Measurements from ENCODE around the gene SERGEF. TPM values are rescaled to one million over a fixed set of nuclear protein-coding genes. Genes with fewer than 3 reads are reported as not detected.
"Not testable (repeated sequence)": the region's sequence is repeated elsewhere in the genome, so short reads cannot be mapped to it uniquely, and the experiment has no call there.

The SERGEF gene
- total RNA-seq, 1 experiment from 2014 or later: 27.5 TPM

GRCh38 chr11:18012122-18012905, 533 bp downstream of the SERGEF start:
- Histone ChIP-seq H3K27me3 (no peaks in the 10 kb centered on the region), H3K9me3 (replicated peaks) (no peaks in the 10 kb centered on the region), H3K27ac (no peak overlapping the region), H3K36me3 (no peaks in the 10 kb centered on the region), H3K4me1 (0 out of 2 replicates have a peak, but pooled peaks cover 3% of the 10 kb centered on the region), H3K4me3 (peak overlapping the region; percentile 72)
- DNase-seq: peak; percentile 34 to 52

GRCh38 chr11:18011633-18012032, 1.2 kb downstream of the SERGEF start:
- 0 out of 2 replicates have a peak, but pooled peaks cover 3% of the 10 kb centered on the region for H3K4me1 ChIP-seq
- DNase-seq: no peak
- no peak overlapping the region for H3K4me3 ChIP-seq
- no peak overlapping the region for H3K27ac ChIP-seq
- H3K36me3 ChIP-seq: no peaks in the 10 kb centered on the region
- H3K9me3 ChIP-seq (replicated peaks): no peaks in the 10 kb centered on the region
- no peaks in the 10 kb centered on the region for H3K27me3 ChIP-seq

- Histone ChIP-seq H3K27ac (no peak overlapping the region), H3K27me3 (no peaks in the 10 kb centered on the region), H3K4me3 (no peak overlapping the region), H3K4me1 (0 out of 2 replicates have a peak, but pooled peaks cover 3% of the 10 kb centered on the region), H3K36me3 (no peaks in the 10 kb centered on the region; the same call in 1 of the 2 replicates), H3K9me3 (replicated peaks) (no peaks in the 10 kb centered on the region)
- no peak for DNase-seq
Observed at GRCh38 chr11:18010977-18011586, 1.8 kb downstream of the SERGEF start.

GRCh38 chr11:18010121-18010670, 2.7 kb downstream of the SERGEF start:
- no peaks in the 10 kb centered on the region for H3K27me3 ChIP-seq
- DNase-seq: peak in 1 of 2 experiments; percentile 15

GRCh38 chr11:18005376-18006129, 7.3 kb downstream of the SERGEF start:
- Histone ChIP-seq H3K27me3 (no peaks in the 10 kb centered on the region), H3K9me3 (replicated peaks) (no peaks in the 10 kb centered on the region), H3K27ac (no peak overlapping the region), H3K36me3 (peaks cover 3% of the 10 kb centered on the region; the same call in 1 of the 2 replicates), H3K4me1 (no peaks in the 10 kb centered on the region), H3K4me3 (no peak overlapping the region)
- no peak for DNase-seq

More at GRCh38 chr11:18010121-18010670, 2.7 kb downstream of the SERGEF start:
- H3K4me3 ChIP-seq: no peak overlapping the region
- no peaks in the 10 kb centered on the region; the same call in 1 of the 2 replicates for H3K36me3 ChIP-seq
- H3K9me3 ChIP-seq (replicated peaks): no peaks in the 10 kb centered on the region
- H3K4me1 ChIP-seq: 0 out of 2 replicates have a peak, but pooled peaks cover 3% of the 10 kb centered on the region
- H3K27ac ChIP-seq: no peak overlapping the region

- H3K9me3 ChIP-seq (replicated peaks): no peaks in the 10 kb centered on the region
- no peak for DNase-seq
- no peak overlapping the region for H3K4me3 ChIP-seq
- no peaks in the 10 kb centered on the region for H3K27me3 ChIP-seq
- H3K27ac ChIP-seq: no peak overlapping the region
- H3K36me3 ChIP-seq: peaks cover 12% of the 10 kb centered on the region; the same call in 1 of the 2 replicates
- no peaks in the 10 kb centered on the region for H3K4me1 ChIP-seq
Observed at GRCh38 chr11:18001191-18001590, 11.7 kb downstream of the SERGEF start.

GRCh38 chr11:18000760-18001159, 12.1 kb downstream of the SERGEF start:
- no peak overlapping the region for H3K27ac ChIP-seq
- H3K4me3 ChIP-seq: no peak overlapping the region
- H3K27me3 ChIP-seq: no peaks in the 10 kb centered on the region
- no peaks in the 10 kb centered on the region for H3K4me1 ChIP-seq
- H3K9me3 ChIP-seq (replicated peaks): no peaks in the 10 kb centered on the region
- DNase-seq: no peak
- H3K36me3 ChIP-seq: peaks cover 12% of the 10 kb centered on the region; the same call in 1 of the 2 replicates

GRCh38 chr11:18000128-18000527, 12.7 kb downstream of the SERGEF start:
- not testable (repeated sequence) for H3K27ac ChIP-seq; H3K9me3 ChIP-seq (replicated peaks); H3K27me3 ChIP-seq; DNase-seq; H3K4me3 ChIP-seq; H3K4me1 ChIP-seq
- H3K36me3 ChIP-seq: peaks cover 12% of the 10 kb centered on the region; the same call in 1 of the 2 replicates

- Histone ChIP-seq H3K36me3 (no peaks in the 10 kb centered on the region; the same call in 1 of the 2 replicates), H3K4me3 (no peak overlapping the region), H3K4me1 (no peaks in the 10 kb centered on the region), H3K27ac (no peak overlapping the region), H3K9me3 (replicated peaks) (no peaks in the 10 kb centered on the region), H3K27me3 (no peaks in the 10 kb centered on the region)
- DNase-seq: no peak
Observed at GRCh38 chr11:17992916-17993315, 19.9 kb downstream of the SERGEF start.

- H3K4me3 ChIP-seq: no peak overlapping the region
- no peaks in the 10 kb centered on the region for H3K9me3 ChIP-seq (replicated peaks)
- no peak overlapping the region for H3K27ac ChIP-seq
- DNase-seq: peak; percentile 61 to 80
- no peaks in the 10 kb centered on the region for H3K27me3 ChIP-seq
- H3K4me1 ChIP-seq: no peaks in the 10 kb centered on the region
- no peaks in the 10 kb centered on the region; the same call in 1 of the 2 replicates for H3K36me3 ChIP-seq
Observed at GRCh38 chr11:17991783-17992433, 20.9 kb downstream of the SERGEF start.

- Histone ChIP-seq H3K4me1 (no peaks in the 10 kb centered on the region), H3K27ac (no peak overlapping the region), H3K4me3 (no peak overlapping the region), H3K9me3 (replicated peaks) (no peaks in the 10 kb centered on the region), H3K27me3 (no peaks in the 10 kb centered on the region), H3K36me3 (no peaks in the 10 kb centered on the region)
- no peak for DNase-seq
Observed at GRCh38 chr11:17989306-17989705, 23.5 kb downstream of the SERGEF start.

- Histone ChIP-seq H3K27me3 (no peaks in the 10 kb centered on the region), H3K4me3 (no peak overlapping the region), H3K36me3 (no peaks in the 10 kb centered on the region), H3K27ac (no peak overlapping the region), H3K4me1 (no peaks in the 10 kb centered on the region), H3K9me3 (replicated peaks) (no peaks in the 10 kb centered on the region)
- DNase-seq: no peak
Observed at GRCh38 chr11:17988465-17988864, 24.4 kb downstream of the SERGEF start.

- no peak for DNase-seq
- H3K36me3 ChIP-seq: no peaks in the 10 kb centered on the region
- no peak overlapping the region for H3K27ac ChIP-seq
- H3K27me3 ChIP-seq: no peaks in the 10 kb centered on the region
- H3K9me3 ChIP-seq (replicated peaks): no peaks in the 10 kb centered on the region
- no peak overlapping the region for H3K4me3 ChIP-seq
- no peaks in the 10 kb centered on the region for H3K4me1 ChIP-seq
Observed at GRCh38 chr11:17987826-17988225, 25.0 kb downstream of the SERGEF start.

GRCh38 chr11:17986711-17987220, 26.1 kb downstream of the SERGEF start:
- H3K27ac ChIP-seq: no peak overlapping the region
- no peaks in the 10 kb centered on the region for H3K4me1 ChIP-seq
- no peaks in the 10 kb centered on the region for H3K36me3 ChIP-seq
- H3K9me3 ChIP-seq (replicated peaks): no peaks in the 10 kb centered on the region
- H3K27me3 ChIP-seq: no peaks in the 10 kb centered on the region
- no peak for DNase-seq
- no peak overlapping the region for H3K4me3 ChIP-seq

All from SJCRH30 (cell line).